Esophagus muscularis mucosa (tissue), 4 donors: Measurements from ENCODE around the gene SH3RF2. TPM values are rescaled to one million over a fixed set of nuclear protein-coding genes. Genes with fewer than 3 reads are reported as not detected.

Source experiments
- DNase-seq: peaks from one replicate; pipeline ENCODE4 v3.0.0-alpha.2; 2017; ENCODE audit errors: extremely low spot score
- H3K27ac ChIP-seq, 4 donors: fragments of 200-600 bp; sonication (generic); replicated peaks in 1 of 4; 1 replicate in 3 of 4; 2 replicates in 1 of 4; pipeline ENCODE4 v1.5.1; 2016 to 2019; ENCODE audit warnings: mild to moderate bottlenecking in 1 of 4
- H3K27me3 ChIP-seq, 4 donors: fragments of 200-600 bp; sonication (generic); one replicate each; pipeline versions ENCODE4 v1.5.1 to v1.6.0; 2016 to 2019
- H3K36me3 ChIP-seq, 4 donors: fragments of 200-600 bp; sonication (generic); one replicate each; pipeline ENCODE4 v1.5.1; 2016 to 2019
- H3K4me1 ChIP-seq, 4 donors: fragments of 200-600 bp; sonication (generic); one replicate each; pipeline ENCODE4 v1.5.1; 2016 to 2019
- H3K4me3 ChIP-seq, 4 donors: fragments of 200-600 bp; sonication (generic); 1 replicate in 2 of 4; 2 replicates in 2 of 4; pipeline ENCODE4 v1.5.1; 2016 to 2019; ENCODE audit warnings: mild to moderate bottlenecking in 4 of 4, moderate library complexity in 1 of 4
- H3K9me3 ChIP-seq, 4 donors: fragments of 200-600 bp; sonication (generic); 1 replicate in 3 of 4; 2 replicates in 1 of 4; pipeline ENCODE4 v1.5.1; 2016 to 2019
- EP300 ChIP-seq: sonication (generic); formaldehyde crosslinking; IDR thresholded peaks from one replicate; pipeline ENCODE4 v1.6.1; 2017; ENCODE audit warnings: antibody characterized with exemption
- POLR2A ChIP-seq: fragments of 450-650 bp; IDR thresholded peaks from one replicate; pipeline ENCODE4 v1.6.1; 2017; ENCODE audit warnings: antibody characterized with exemption, moderate library complexity, mild to moderate bottlenecking, low read depth
- POLR2AphosphoS5 ChIP-seq, 2 donors: sonication (generic); formaldehyde crosslinking; IDR thresholded peaks; one replicate each; pipeline ENCODE4 v1.6.1; 2017; ENCODE audit warnings: antibody characterized with exemption in 2 of 2
- WGBS: methylation state at CpG from one replicate; pipeline ENCODE4 v1.1.5; 2018; 5-methylcytosine and 5-hydroxymethylcytosine counted together
- intact Hi-C: fragments of 100-400 bp; cut with DNase I; formaldehyde crosslinking; loops from one replicate; pipeline ENCODE4 v1.15.1; 2023
- total RNA-seq, 4 donors: library from RNA; depleted of rRNA; stranded (reverse); fragments of >200 nt; gene quantifications; one replicate each; pipeline versions ENCODE4 v1.1.0 to v1.2.1, GENCODE V29; 2016
- TF ChIP-seq, protein P1 (sequence below), 3 experiments: fragments of 200-600 bp in 2 of 3; fragments of 450-650 bp in 1 of 3; sonication (generic) in 2 of 3; IDR thresholded peaks; one replicate each; pipeline ENCODE4 v1.5.1; 2017 to 2019; ENCODE audit warnings: antibody characterized with exemption in 3 of 3, mild to moderate bottlenecking in 2 of 3, moderate library complexity in 1 of 3

SH3RF2 gene
- total RNA-seq, 4 donors from 2014 or later: 0.66 to 2.1 (median 1.5) TPM

DNA sequence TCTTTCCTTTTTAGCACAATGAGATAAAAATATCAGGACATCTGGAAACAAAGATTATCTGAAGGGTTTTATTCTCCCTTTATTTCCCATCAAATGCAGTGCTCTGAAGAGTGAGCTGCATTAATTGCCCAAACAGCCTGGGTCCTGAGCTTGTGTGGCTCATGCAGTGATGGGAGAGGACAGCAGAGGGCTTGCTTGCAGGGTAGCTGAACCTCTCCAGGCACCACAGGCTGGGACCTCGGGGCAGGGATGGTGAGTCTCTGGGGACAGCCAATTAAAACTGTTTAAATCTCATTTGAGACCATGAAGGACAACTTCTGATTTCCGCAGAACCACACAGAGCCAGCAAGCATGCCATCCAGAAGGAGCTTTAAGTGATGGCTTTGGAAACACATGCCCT is 97.7 kb downstream of the SH3RF2 start:
- Histone ChIP-seq H3K36me3 (no peaks in the 10 kb centered on the region), H3K4me1 (no peaks in the 10 kb centered on the region), H3K4me3 (no peak overlapping the region), H3K27me3 (no peaks in the 10 kb centered on the region), H3K27ac (no peak overlapping the region), H3K9me3 (no peaks in the 10 kb centered on the region)
- 86% methylated on average over 2 of the region's 2 CpGs for WGBS
- TF ChIP-seq, protein P1, sequence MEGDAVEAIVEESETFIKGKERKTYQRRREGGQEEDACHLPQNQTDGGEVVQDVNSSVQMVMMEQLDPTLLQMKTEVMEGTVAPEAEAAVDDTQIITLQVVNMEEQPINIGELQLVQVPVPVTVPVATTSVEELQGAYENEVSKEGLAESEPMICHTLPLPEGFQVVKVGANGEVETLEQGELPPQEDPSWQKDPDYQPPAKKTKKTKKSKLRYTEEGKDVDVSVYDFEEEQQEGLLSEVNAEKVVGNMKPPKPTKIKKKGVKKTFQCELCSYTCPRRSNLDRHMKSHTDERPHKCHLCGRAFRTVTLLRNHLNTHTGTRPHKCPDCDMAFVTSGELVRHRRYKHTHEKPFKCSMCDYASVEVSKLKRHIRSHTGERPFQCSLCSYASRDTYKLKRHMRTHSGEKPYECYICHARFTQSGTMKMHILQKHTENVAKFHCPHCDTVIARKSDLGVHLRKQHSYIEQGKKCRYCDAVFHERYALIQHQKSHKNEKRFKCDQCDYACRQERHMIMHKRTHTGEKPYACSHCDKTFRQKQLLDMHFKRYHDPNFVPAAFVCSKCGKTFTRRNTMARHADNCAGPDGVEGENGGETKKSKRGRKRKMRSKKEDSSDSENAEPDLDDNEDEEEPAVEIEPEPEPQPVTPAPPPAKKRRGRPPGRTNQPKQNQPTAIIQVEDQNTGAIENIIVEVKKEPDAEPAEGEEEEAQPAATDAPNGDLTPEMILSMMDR (IDR thresholded peaks at IDR 0.05): no peak
- TF ChIP-seq POLR2AphosphoS5 (IDR thresholded peaks at IDR 0.05) (no peak), EP300 (no peak), POLR2A (no peak)
- intact Hi-C loops: no loop called here
- DNase-seq: no peak

DNA sequence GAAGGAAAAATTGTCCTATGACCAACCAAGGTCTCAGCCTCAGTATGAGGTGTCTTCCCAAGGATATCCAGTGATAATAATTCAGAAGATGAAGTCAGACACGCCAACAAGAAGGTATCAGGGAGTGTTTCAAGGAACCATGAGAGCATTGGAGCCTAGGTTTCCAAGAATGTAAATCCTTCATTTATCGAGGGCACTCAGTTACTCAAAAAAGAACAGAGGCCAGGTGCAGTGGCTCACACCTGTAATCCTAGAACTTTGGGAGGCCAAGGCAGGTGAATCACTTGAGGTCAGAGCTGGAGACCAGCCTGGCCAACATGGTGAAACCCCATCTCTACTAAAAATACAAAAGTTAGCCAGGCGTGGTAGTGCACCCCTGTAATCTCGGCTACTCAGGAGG is 98.2 kb downstream of the SH3RF2 start:
- DNase-seq: no peak
- 91% methylated on average over 4 of the region's 4 CpGs for WGBS
- intact Hi-C loops: no loop called here
- Histone ChIP-seq H3K36me3 (no peaks in the 10 kb centered on the region), H3K4me3 (no peak overlapping the region), H3K4me1 (no peaks in the 10 kb centered on the region), H3K9me3 (no peaks in the 10 kb centered on the region), H3K27ac (no peak overlapping the region), H3K27me3 (no peaks in the 10 kb centered on the region)
- no peak for TF ChIP-seq EP300
- TF ChIP-seq, protein P1 (IDR thresholded peaks at IDR 0.05): no peak
- TF ChIP-seq POLR2AphosphoS5 (IDR thresholded peaks at IDR 0.05): no peak
- TF ChIP-seq POLR2A: no peak

DNA sequence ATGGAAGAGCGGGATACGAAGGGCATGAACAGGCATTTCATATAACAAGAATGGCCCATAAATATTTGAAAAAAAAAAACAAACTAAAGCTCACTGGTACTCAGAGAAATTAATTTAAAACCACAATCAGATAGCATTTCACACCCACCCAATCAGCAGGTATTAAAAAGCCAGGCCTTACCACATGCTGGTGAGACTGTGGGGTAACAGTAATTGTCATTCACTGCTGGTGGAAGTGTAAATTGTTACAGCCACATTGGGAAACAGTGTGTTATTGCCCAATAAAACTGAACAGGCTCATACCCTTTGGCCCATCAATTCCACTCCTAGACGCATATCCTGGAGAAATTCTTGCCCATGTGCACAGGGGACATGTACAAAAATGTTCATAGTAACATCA is 103.0 kb downstream of the SH3RF2 start:
- 53% methylated on average over 3 of the region's 3 CpGs for WGBS
- Histone ChIP-seq H3K36me3 (no peaks in the 10 kb centered on the region), H3K4me3 (no peak overlapping the region), H3K9me3 (no peaks in the 10 kb centered on the region), H3K27ac (no peak overlapping the region), H3K4me1 (peaks cover 0 to 6% (median 0%) of the 10 kb centered on the region in 4 donors), H3K27me3 (no peaks in the 10 kb centered on the region)
- no peak for TF ChIP-seq POLR2AphosphoS5 (IDR thresholded peaks at IDR 0.05)
- TF ChIP-seq, protein P1 (IDR thresholded peaks at IDR 0.05): no peak
- TF ChIP-seq EP300: no peak
- TF ChIP-seq POLR2A: no peak
- intact Hi-C loops: no loop called here
- DNase-seq: no peak

DNA sequence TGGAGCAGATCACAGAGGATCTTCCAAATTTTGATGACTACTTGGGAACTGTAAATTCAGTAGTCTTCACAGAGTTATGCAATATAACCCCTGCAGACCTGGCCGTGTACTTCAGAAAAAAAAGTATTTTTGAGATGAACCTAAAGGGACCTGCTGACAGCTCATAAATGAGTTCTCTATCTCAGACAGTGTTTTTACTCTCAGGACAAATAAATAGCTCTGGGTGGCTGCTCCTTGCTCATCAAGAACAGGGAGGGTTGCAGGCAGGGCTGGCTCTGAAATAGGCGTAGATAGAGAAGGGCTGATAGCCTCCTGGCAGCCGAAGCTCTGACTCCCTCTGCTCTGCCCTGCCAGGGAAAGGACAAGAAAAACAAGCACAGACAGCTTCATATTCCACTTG is 104.1 kb downstream of the SH3RF2 start:
- Histone ChIP-seq H3K27ac (no peak overlapping the region), H3K4me1 (peaks cover 0 to 6% (median 0%) of the 10 kb centered on the region in 4 donors), H3K4me3 (no peak overlapping the region), H3K9me3 (no peaks in the 10 kb centered on the region), H3K27me3 (no peaks in the 10 kb centered on the region), H3K36me3 (no peaks in the 10 kb centered on the region)
- DNase-seq: no peak
- TF ChIP-seq POLR2A (no peak), EP300 (no peak), POLR2AphosphoS5 (IDR thresholded peaks at IDR 0.05) (no peak)
- TF ChIP-seq, protein P1 (IDR thresholded peaks at IDR 0.05): no peak
- intact Hi-C loops: loop anchor here (10.0 kb wide), 1 partner anchor 216 kb away; no protein-coding TSS in a partner anchor
- 58% methylated on average over 3 of the region's 3 CpGs for WGBS

DNA sequence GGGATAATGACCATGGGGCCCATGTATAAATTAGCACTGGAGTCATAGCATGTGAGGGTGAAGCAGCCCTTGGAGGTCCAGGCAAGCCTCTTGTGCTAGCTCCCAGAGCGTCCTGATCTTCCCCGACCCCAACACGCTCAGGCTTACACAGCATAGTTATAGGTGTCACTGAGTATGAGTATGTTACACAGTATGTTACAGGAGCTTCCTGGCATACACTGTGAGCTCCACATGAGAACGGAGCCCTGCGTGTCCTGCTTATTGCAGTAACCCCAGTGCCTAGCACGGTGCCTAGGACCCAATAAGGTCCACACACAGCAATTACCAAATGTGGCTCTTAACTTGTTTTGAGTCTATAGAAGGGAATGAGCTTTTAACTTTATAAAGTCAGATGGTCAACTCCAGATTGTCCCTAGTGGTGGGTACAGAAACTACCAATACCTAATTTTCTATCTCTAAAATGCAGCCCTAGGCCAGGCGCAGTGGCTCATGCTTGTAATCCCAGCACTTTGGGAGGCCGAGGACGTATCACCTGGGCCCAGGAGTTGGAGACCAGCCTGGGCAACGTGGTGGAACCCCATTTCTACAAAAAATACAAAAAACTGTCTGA is 104.9 kb downstream of the SH3RF2 start:
- TF ChIP-seq EP300: no peak
- TF ChIP-seq POLR2AphosphoS5 (IDR thresholded peaks at IDR 0.05): no peak
- no peak for TF ChIP-seq POLR2A
- TF ChIP-seq, protein P1 (IDR thresholded peaks at IDR 0.05): peak in 1 of 3 experiments; percentile 25
- H3K4me1 ChIP-seq: peaks cover 0 to 6% (median 0%) of the 10 kb centered on the region in 4 donors
- no peak for DNase-seq
- no peaks in the 10 kb centered on the region for H3K27me3 ChIP-seq
- H3K27ac ChIP-seq: no peak overlapping the region
- H3K9me3 ChIP-seq: no peaks in the 10 kb centered on the region
- no peak overlapping the region for H3K4me3 ChIP-seq
- intact Hi-C loops: loop anchor here (10.0 kb wide), 1 partner anchor 216 kb away; no protein-coding TSS in a partner anchor
- no peaks in the 10 kb centered on the region for H3K36me3 ChIP-seq
- 87% methylated on average over 9 of the region's 10 CpGs for WGBS
